ENCODE measurements around the gene WBP1L. TPM values are rescaled to one million over a fixed set of nuclear protein-coding genes. Genes with fewer than 3 reads are reported as not detected.

The WBP1L gene
- total RNA-seq, 2 donors from 2014 or later, result 136 to 168 TPM

DNA sequence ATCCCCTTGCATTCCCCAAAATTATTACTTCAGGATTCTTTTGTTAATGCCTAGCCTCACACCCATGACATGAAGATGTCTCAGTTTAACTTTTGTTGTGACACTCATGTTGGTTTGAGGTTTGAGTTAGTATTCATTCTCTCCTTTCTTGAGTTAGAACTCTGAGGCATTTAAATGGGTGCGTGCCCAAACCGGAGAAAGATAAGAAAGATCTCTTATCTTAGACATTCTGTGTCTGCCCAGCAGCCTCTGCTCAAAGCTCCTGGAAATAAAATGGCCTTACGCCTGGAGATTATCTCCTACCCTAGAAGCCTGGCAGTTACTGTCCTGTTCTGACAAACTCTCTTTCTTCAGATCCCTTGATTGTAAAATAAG is 26.3 kb downstream of the WBP1L start:
- Histone ChIP-seq H3K4me3 (no peak overlapping the region), H3K9me3 (no peaks in the 10 kb centered on the region), H3K27me3 (replicated peaks; ENCODE audit: insufficient read depth) (no peaks in the 10 kb centered on the region), H3K27ac (peak overlapping the region; percentile 76 to 83), H3K36me3 (no peaks in the 10 kb centered on the region), H3K4me1 (replicated peaks) (peaks cover 17% of the 10 kb centered on the region)
- 39% methylated on average over 3 of the region's 3 CpGs for WGBS
- intact Hi-C loops (cut with DNase I), result no loop called here
- no peak for DNase-seq (ENCODE audit: low spot score)
- TF ChIP-seq POLR2AphosphoS5 (IDR thresholded peaks at IDR 0.05), result no peak
- no peak for TF ChIP-seq POLR2A (IDR thresholded peaks at IDR 0.05)
- TF ChIP-seq, protein P1, sequence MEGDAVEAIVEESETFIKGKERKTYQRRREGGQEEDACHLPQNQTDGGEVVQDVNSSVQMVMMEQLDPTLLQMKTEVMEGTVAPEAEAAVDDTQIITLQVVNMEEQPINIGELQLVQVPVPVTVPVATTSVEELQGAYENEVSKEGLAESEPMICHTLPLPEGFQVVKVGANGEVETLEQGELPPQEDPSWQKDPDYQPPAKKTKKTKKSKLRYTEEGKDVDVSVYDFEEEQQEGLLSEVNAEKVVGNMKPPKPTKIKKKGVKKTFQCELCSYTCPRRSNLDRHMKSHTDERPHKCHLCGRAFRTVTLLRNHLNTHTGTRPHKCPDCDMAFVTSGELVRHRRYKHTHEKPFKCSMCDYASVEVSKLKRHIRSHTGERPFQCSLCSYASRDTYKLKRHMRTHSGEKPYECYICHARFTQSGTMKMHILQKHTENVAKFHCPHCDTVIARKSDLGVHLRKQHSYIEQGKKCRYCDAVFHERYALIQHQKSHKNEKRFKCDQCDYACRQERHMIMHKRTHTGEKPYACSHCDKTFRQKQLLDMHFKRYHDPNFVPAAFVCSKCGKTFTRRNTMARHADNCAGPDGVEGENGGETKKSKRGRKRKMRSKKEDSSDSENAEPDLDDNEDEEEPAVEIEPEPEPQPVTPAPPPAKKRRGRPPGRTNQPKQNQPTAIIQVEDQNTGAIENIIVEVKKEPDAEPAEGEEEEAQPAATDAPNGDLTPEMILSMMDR (IDR thresholded peaks at IDR 0.05), result no peak

DNA sequence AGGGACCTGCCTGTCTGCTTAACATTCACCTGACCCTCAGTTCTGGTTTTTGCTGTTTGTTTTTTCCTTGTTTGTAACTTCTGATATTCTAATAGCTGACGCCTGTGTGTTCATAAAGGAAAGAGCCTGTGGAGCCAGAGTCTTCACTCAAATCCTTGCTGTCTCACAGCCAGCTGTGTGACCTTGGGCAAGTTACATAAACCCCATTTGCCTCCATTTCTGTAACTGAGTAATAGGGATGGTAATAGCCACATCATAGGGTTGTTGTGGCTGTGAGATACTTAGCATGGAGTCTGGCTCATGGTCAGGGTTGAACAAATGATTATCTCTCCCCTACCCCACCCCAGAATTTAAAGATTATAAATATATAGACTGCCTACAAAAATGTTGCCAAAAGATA is 27.0 kb downstream of the WBP1L start:
- no peak for TF ChIP-seq POLR2A (IDR thresholded peaks at IDR 0.05)
- TF ChIP-seq POLR2AphosphoS5 (IDR thresholded peaks at IDR 0.05), result no peak
- TF ChIP-seq, protein P1 (IDR thresholded peaks at IDR 0.05), result no peak
- Histone ChIP-seq H3K27ac (peak overlapping the region; percentile 76 to 83), H3K36me3 (no peaks in the 10 kb centered on the region), H3K9me3 (no peaks in the 10 kb centered on the region), H3K4me1 (replicated peaks) (peaks cover 24% of the 10 kb centered on the region), H3K27me3 (replicated peaks; ENCODE audit: insufficient read depth) (no peaks in the 10 kb centered on the region), H3K4me3 (no peak overlapping the region)
- intact Hi-C loops (cut with DNase I), result no loop called here
- WGBS, result 71% methylated on average over 1 of the region's 1 CpG
- no peak for DNase-seq (ENCODE audit: low spot score)

DNA sequence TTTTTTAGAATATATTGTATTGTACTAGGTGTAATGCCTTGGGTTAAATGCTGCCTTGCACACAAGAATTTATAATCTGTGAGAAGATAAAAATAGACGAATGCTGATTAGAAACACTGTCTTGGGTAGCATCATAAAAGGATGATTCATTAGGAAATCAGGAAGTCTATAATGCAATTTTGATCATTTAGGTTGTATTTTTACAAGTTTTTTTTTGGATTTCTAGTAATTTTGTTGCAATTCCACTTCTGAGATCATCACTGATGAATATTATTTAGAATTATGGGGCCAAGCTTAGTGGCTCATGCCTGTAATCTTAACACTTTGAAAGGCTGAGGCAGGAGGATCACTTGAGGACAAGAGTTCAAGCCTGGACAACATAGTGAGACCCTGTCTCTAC is 29.6 kb downstream of the WBP1L start:
- Histone ChIP-seq H3K27me3 (replicated peaks; ENCODE audit: insufficient read depth) (no peaks in the 10 kb centered on the region), H3K27ac (peak overlapping the region; percentile 93 to 95), H3K9me3 (no peaks in the 10 kb centered on the region), H3K36me3 (no peaks in the 10 kb centered on the region), H3K4me1 (replicated peaks) (peaks cover 39% of the 10 kb centered on the region), H3K4me3 (no peak overlapping the region)
- intact Hi-C loops (cut with DNase I), result no loop called here
- 33% methylated on average over 1 of the region's 1 CpG for WGBS
- TF ChIP-seq, protein P1 (IDR thresholded peaks at IDR 0.05), result no peak
- TF ChIP-seq POLR2AphosphoS5 (IDR thresholded peaks at IDR 0.05), result no peak
- TF ChIP-seq POLR2A (IDR thresholded peaks at IDR 0.05), result no peak
- DNase-seq (ENCODE audit: low spot score), result no peak

GRCh38 chr10:102773986-102774385 is 30.2 kb downstream of the WBP1L start:
- H3K4me3 ChIP-seq, result no peak overlapping the region
- 81% methylated on average over 5 of the region's 5 CpGs for WGBS
- intact Hi-C loops (cut with DNase I), result no loop called here
- DNase-seq (ENCODE audit: low spot score), result no peak
- peaks cover 42% of the 10 kb centered on the region for H3K4me1 ChIP-seq (replicated peaks)
- H3K27me3 ChIP-seq (replicated peaks; ENCODE audit: insufficient read depth), result no peaks in the 10 kb centered on the region
- H3K36me3 ChIP-seq, result no peaks in the 10 kb centered on the region
- no peaks in the 10 kb centered on the region for H3K9me3 ChIP-seq
- peak overlapping the region; percentile 93 to 95 for H3K27ac ChIP-seq
- TF ChIP-seq POLR2AphosphoS5 (IDR thresholded peaks at IDR 0.05) (no peak), POLR2A (IDR thresholded peaks at IDR 0.05) (no peak)
- TF ChIP-seq, protein P1 (IDR thresholded peaks at IDR 0.05), result no peak

GRCh38 chr10:102775201-102775934 is 31.6 kb downstream of the WBP1L start:
- DNase-seq (ENCODE audit: low spot score), result peak; percentile 83
- TF ChIP-seq POLR2A (IDR thresholded peaks at IDR 0.05), result no peak
- TF ChIP-seq, protein P1 (IDR thresholded peaks at IDR 0.05), result no peak
- peak; percentile 82 for TF ChIP-seq POLR2AphosphoS5 (IDR thresholded peaks at IDR 0.05)
- no peaks in the 10 kb centered on the region for H3K27me3 ChIP-seq (replicated peaks; ENCODE audit: insufficient read depth)
- H3K27ac ChIP-seq, result peak overlapping the region; percentile 93 to 95
- 10% methylated on average over 16 of the region's 16 CpGs for WGBS
- no peaks in the 10 kb centered on the region for H3K9me3 ChIP-seq
- peaks cover 42% of the 10 kb centered on the region for H3K4me1 ChIP-seq (replicated peaks)
- H3K36me3 ChIP-seq, result no peaks in the 10 kb centered on the region
- H3K4me3 ChIP-seq, result peak overlapping the region; percentile 19 to 30
- intact Hi-C loops (cut with DNase I), result no loop called here
